Natural killer cell (primary cell): ENCODE results near the gene PLXNA4. TPM values are rescaled to one million over a fixed set of nuclear protein-coding genes. Genes with fewer than 3 reads are reported as not detected.

Source experiments
- ATAC-seq, 3 donors: fragments of 150-1000 bp in 2 of 3; fragments of 200-7000 bp in 1 of 3; cut with Tn5 transposase; 1 replicate in 1 of 3; 2 replicates in 2 of 3; pipeline ENCODE4 v1.10.0; 2021; ENCODE audit warnings: mild to moderate bottlenecking in 2 of 3, moderate library complexity in 2 of 3
- DNase-seq, 2 donors: peaks; one replicate each; pipeline versions ENCODE4 v3.0.0 to v3.0.0-alpha.2; 2013 to 2021; ENCODE audit warnings: mixed read lengths in 1 of 2
- H3K27ac ChIP-seq: one replicate; pipeline ENCODE4 v1.5.1; 2013; ENCODE audit warnings: mild to moderate bottlenecking, low read length
- H3K27me3 ChIP-seq: one replicate; pipeline ENCODE4 v1.6.1; 2013; ENCODE audit warnings: low read length; ENCODE audit not compliant: control insufficient read depth, insufficient read depth
- H3K36me3 ChIP-seq: one replicate; pipeline ENCODE4 v1.6.1; 2013; ENCODE audit warnings: low read length; ENCODE audit not compliant: control insufficient read depth, insufficient read depth
- H3K4me1 ChIP-seq: one replicate; pipeline ENCODE4 v1.6.1; 2013; ENCODE audit warnings: low read length; ENCODE audit not compliant: control insufficient read depth, insufficient read depth
- H3K4me3 ChIP-seq: one replicate; pipeline ENCODE4 v1.5.1; 2013; ENCODE audit warnings: low read length
- H3K9me3 ChIP-seq: one replicate; pipeline ENCODE4 v1.6.1; 2013; ENCODE audit warnings: low read length; ENCODE audit not compliant: control insufficient read depth, insufficient read depth
- H3K27ac Mint-ChIP-seq, 2 donors: one replicate each; pipeline ENCODE4 v1.8.0; 2022; ENCODE audit warnings: mild to moderate bottlenecking in 2 of 2, mixed read lengths in 2 of 2, moderate library complexity in 1 of 2
- H3K27me3 Mint-ChIP-seq, 2 donors: one replicate each; pipeline ENCODE4 v1.8.0; 2022; ENCODE audit warnings: low read depth in 2 of 2, mixed read lengths in 2 of 2
- H3K36me3 Mint-ChIP-seq: one replicate; pipeline ENCODE4 v1.8.0; 2022; ENCODE audit warnings: mixed read lengths
- H3K4me1 Mint-ChIP-seq, 2 donors: one replicate each; pipeline ENCODE4 v1.8.0; 2022; ENCODE audit warnings: mixed read lengths in 2 of 2
- H3K4me3 Mint-ChIP-seq: one replicate; pipeline ENCODE4 v1.8.0; 2022; ENCODE audit warnings: mild to moderate bottlenecking, moderate library complexity, mixed read lengths
- H3K9me3 Mint-ChIP-seq, 2 donors: one replicate each; pipeline ENCODE4 v1.8.0; 2022; ENCODE audit warnings: mixed read lengths in 2 of 2
- WGBS: methylation state at CpG from one replicate; pipeline ENCODE4 v1.1.7; 2013; ENCODE audit warnings: missing lambda C conversion rate; ENCODE audit not compliant: insufficient coverage; 5-methylcytosine and 5-hydroxymethylcytosine counted together
- intact Hi-C: fragments of 100-400 bp; cut with micrococcal nuclease; formaldehyde crosslinking; loops from one replicate; pipeline ENCODE4 v1.14.2; 2022
- total RNA-seq, 4 donors: library from RNA; stranded (reverse); fragments of 120-200 nt in 1 of 4; gene quantifications; one replicate each; pipeline versions ENCODE4 v1.2.3 to v1.2.4, GENCODE V29; 2013 to 2022
- TF ChIP-seq, protein P1 (sequence below): fragments of 200-600 bp; IDR thresholded peaks from one replicate; pipeline ENCODE4 v1.8.0; 2022; ENCODE audit warnings: antibody characterized with exemption

Gene PLXNA4
- total RNA-seq, 3 donors from 2014 or later (not counting 1 experiment from before 2014, with no cell fraction given) = 5.1 to 15.3 (median 10.9) TPM

DNA sequence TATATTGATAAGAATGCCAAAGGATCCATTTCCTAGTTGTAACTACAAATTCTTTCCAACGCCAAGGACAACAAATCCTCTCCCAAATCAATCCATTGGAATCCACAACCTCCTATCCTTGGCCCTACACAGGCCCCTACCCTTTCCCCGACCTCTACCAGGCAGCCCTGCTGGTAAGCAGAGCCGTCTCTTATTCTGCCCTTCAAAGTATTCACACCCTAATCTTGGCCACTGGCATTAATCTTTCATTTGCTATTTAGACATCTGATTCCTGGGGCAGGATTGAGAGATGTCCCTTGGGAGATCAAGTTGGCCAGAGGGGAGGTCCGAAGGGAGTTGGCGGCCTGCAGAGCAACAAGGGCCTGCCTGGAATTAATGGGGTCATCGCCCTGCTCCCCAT is 161.4 kb downstream of the PLXNA4 start:
- no peaks in the 10 kb centered on the region for H3K9me3 Mint-ChIP-seq

DNA sequence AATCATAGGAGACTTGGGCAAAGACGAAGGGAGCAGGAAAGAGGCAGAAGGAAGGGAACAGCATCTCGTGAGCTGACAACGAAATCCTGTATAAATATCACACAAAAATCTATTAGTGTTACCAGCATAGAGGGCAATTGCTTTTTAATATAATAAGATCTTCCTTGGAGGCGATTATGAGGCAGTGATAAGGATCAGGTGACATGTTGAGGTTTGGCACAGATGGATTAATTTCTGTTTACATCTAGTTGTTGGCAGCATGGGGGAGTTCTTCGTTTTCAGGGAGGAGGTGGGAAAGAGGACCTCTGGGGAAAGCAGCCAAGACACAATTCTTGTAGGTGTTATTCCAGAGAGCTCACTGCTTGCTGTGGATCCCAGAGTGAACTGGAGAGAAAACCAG is 163.8 kb downstream of the PLXNA4 start:
- Mint-ChIP-seq H3K4me1 (peaks cover 26 to 32% of the 10 kb centered on the region in 2 donors), H3K4me3 (no peak overlapping the region), H3K9me3 (no peaks in the 10 kb centered on the region), H3K27ac (no peak overlapping the region), H3K27me3 (peaks cover 0 to 10% of the 10 kb centered on the region in 2 donors), H3K36me3 (no peaks in the 10 kb centered on the region)
- H3K4me3 ChIP-seq = no peak overlapping the region
- TF ChIP-seq, protein P1, sequence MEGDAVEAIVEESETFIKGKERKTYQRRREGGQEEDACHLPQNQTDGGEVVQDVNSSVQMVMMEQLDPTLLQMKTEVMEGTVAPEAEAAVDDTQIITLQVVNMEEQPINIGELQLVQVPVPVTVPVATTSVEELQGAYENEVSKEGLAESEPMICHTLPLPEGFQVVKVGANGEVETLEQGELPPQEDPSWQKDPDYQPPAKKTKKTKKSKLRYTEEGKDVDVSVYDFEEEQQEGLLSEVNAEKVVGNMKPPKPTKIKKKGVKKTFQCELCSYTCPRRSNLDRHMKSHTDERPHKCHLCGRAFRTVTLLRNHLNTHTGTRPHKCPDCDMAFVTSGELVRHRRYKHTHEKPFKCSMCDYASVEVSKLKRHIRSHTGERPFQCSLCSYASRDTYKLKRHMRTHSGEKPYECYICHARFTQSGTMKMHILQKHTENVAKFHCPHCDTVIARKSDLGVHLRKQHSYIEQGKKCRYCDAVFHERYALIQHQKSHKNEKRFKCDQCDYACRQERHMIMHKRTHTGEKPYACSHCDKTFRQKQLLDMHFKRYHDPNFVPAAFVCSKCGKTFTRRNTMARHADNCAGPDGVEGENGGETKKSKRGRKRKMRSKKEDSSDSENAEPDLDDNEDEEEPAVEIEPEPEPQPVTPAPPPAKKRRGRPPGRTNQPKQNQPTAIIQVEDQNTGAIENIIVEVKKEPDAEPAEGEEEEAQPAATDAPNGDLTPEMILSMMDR = no peak
- H3K9me3 ChIP-seq = no peaks in the 10 kb centered on the region
- DNase-seq = no peak
- no peak overlapping the region for H3K27ac ChIP-seq
- no peak for ATAC-seq
- H3K4me1 ChIP-seq = peaks cover 18% of the 10 kb centered on the region
- no peaks in the 10 kb centered on the region for H3K36me3 ChIP-seq
- WGBS = 39% methylated on average over 3 of the region's 5 CpGs
- no peaks in the 10 kb centered on the region for H3K27me3 ChIP-seq
- intact Hi-C loops = no loop called here

More for the DNA sequence above, 161.4 kb downstream of the PLXNA4 start:
- H3K27ac ChIP-seq = no peak overlapping the region
- no peak overlapping the region for H3K4me3 ChIP-seq
- WGBS = 87% methylated on average over 6 of the region's 6 CpGs
- intact Hi-C loops = no loop called here
- no peaks in the 10 kb centered on the region for H3K36me3 ChIP-seq
- Mint-ChIP-seq H3K4me1 (peaks cover 48 to 52% of the 10 kb centered on the region in 2 donors), H3K36me3 (no peaks in the 10 kb centered on the region), H3K4me3 (no peak overlapping the region), H3K27me3 (peaks cover 0 to 10% of the 10 kb centered on the region in 2 donors), H3K27ac (no peak overlapping the region)
- peaks cover 31% of the 10 kb centered on the region for H3K4me1 ChIP-seq
- DNase-seq = no peak
- TF ChIP-seq, protein P1 = no peak
- no peak for ATAC-seq
- no peaks in the 10 kb centered on the region for H3K9me3 ChIP-seq
- no peaks in the 10 kb centered on the region for H3K27me3 ChIP-seq

DNA sequence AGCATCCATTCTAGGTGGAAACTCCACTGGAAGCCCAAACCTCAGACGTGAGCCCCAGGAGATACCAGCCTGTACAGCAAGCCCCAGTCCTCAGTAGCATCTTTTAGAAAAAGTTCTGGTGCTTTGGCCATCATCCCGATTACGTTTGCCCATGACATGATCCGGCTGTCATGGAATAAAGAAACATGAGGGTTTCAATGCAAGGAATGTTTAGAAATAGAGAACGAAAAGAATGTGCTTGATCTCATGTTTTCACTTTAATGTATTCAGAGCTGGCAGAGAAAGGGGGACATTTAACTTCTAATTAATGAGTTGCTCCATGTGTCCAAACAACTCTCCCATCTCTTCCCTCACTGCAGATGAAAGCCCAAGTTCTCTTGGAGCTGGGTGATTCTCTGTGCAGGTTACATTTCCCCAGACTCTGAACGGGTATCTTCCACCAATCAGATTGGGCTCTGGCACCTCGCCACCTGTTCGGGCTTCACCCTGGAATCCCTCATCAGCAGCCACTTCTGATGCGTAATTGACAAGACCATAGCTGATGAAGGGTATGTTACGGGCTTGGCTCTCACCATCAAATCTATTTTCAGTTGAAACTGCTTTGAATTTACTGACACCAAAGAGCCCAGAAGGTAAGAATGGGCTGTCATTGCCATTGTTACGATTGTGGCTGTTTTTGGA is 165.3 kb downstream of the PLXNA4 start:
- Mint-ChIP-seq H3K4me1 (peaks cover 26 to 32% of the 10 kb centered on the region in 2 donors), H3K9me3 (no peaks in the 10 kb centered on the region), H3K27me3 (peaks cover 0 to 10% of the 10 kb centered on the region in 2 donors), H3K27ac (peak overlapping the region; percentile 9 to 47), H3K4me3 (no peak overlapping the region), H3K36me3 (no peaks in the 10 kb centered on the region)
- Histone ChIP-seq H3K4me1 (peaks cover 18% of the 10 kb centered on the region), H3K27ac (no peak overlapping the region), H3K36me3 (no peaks in the 10 kb centered on the region), H3K27me3 (no peaks in the 10 kb centered on the region), H3K9me3 (no peaks in the 10 kb centered on the region), H3K4me3 (no peak overlapping the region)
- intact Hi-C loops = no loop called here
- ATAC-seq = no peak
- DNase-seq = no peak
- WGBS = 94% methylated on average over 11 of the region's 11 CpGs
- TF ChIP-seq, protein P1 = no peak

DNA sequence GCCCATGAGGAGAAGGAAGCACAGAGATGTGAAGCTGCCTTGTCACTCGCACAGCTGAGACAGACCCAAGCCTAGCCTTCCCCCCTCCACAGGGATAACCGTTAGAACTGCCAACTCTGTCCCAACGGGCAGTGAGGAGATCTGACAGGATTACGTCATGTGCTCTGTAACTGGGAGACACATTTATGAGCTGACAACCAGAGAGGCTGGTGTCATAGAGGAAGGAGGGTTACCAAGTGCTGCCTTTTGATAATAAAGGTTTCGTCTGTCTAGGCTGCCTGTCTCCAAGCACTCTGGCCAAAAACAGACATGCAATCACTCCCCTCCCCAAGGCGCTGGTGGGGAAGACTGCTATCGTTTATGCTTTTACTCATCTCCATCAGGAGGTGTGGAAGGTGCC is 165.9 kb downstream of the PLXNA4 start:
- TF ChIP-seq, protein P1 = no peak
- H3K4me3 ChIP-seq = no peak overlapping the region
- peaks cover 18% of the 10 kb centered on the region for H3K4me1 ChIP-seq
- Mint-ChIP-seq H3K4me3 (no peak overlapping the region), H3K9me3 (no peaks in the 10 kb centered on the region), H3K36me3 (no peaks in the 10 kb centered on the region), H3K27ac (peak overlapping the region; percentile 9 to 47), H3K27me3 (peaks cover 0 to 10% of the 10 kb centered on the region in 2 donors), H3K4me1 (peaks cover 26 to 32% of the 10 kb centered on the region in 2 donors)
- no peaks in the 10 kb centered on the region for H3K36me3 ChIP-seq
- whole genome bisulfite sequencing = 40% methylated on average over 7 of the region's 7 CpGs
- no peak for DNase-seq
- H3K27ac ChIP-seq = no peak overlapping the region
- intact Hi-C loops = no loop called here
- ATAC-seq = peak in 2 of 3 donors; percentile 58 to 80
- no peaks in the 10 kb centered on the region for H3K9me3 ChIP-seq
- no peaks in the 10 kb centered on the region for H3K27me3 ChIP-seq
